Measurements from ENCODE around the gene MMAB.

DNA sequence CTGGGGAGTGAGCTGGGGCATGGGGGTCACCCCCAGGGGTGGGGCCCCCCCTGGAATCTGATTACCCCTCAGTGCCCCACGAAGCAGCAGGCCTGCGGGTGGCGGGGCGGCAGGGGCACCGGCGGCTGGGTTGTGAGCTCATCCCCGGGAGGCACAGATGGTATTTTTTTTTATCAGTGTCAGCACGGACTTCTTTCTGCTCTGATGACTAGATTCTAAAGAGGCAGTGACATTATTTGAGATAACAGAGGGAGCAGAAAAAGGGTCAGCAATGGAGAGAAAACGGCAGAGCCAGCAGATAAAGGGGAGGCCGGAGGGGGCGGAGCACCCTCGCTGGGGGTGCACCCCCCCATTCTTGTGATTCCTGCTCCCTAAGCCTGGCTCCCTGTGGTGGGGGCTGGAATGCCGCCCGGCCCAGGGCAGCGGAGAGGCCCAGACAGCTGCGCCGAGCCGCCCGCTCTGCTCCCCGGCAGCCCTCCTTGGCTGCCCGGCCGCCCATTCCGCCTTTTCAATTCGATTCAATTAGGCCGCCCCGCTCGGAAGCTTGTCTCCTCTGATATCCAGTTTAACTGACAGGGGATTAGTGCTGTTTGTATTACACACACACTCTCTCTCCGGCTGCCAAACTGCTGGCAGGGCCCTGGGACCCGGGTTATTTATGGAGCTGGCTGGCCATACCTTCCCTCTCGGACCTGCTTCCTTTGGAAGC, 33.2 kb upstream of the MMAB start:
- TF ChIP-seq EZH2 (IDR thresholded peaks at IDR 0.05; ENCODE audit: insufficient read depth, poor library complexity, severe bottlenecking) = no peak
- no peak for TF ChIP-seq EZH2phosphoT487 (IDR thresholded peaks at IDR 0.05; ENCODE audit: insufficient read depth, low read depth)

Measured in GM23248 (cell line).